C4-2B (cell line): Measurements from ENCODE around the gene SRRM3.
"Not testable (repeated sequence)": the region's sequence is repeated elsewhere in the genome, so short reads cannot be mapped to it uniquely, and the experiment has no call there.

Experiments used
- CTCF ChIP-seq: fragments of 450-650 bp; conservative IDR thresholded peaks from 2 replicates; pipeline ENCODE4 v1.5.1; 2017; ENCODE audit warnings: mild to moderate bottlenecking
- ZFX ChIP-seq: fragments of 450-650 bp; IDR thresholded peaks from 2 replicates; pipeline ENCODE4 v1.6.1; 2017

- TF ChIP-seq CTCF, ZFX: not testable (repeated sequence)
These were observed 48.0 kb upstream of the SRRM3 start for GRCh38 chr7:76153571-76154230.
